PC-9 (cell line): Measurements from ENCODE around the gene CLDN7. TPM values are rescaled to one million over a fixed set of nuclear protein-coding genes. Genes with fewer than 3 reads are reported as not detected.

Experiments
- BruUV-seq: library from RNA; stranded (reverse); fragments of 400-500 nt; replicated peaks from 2 replicates; lab custom pipeline; 2021; lab: Mats Ljungman, UMichigan
- CTCF ChIA-PET: fragments of 300-600 bp; sonication (Branson Sonifier 250); formaldehyde crosslinking; loops from one replicate; lab custom pipeline; 2022; ENCODE audit warnings: antibody characterized with exemption; lab: Charles Lee
- POLR2A ChIA-PET: fragments of 300-600 bp; sonication (Branson Sonifier 250); formaldehyde crosslinking; loops from one replicate; lab custom pipeline; 2022; ENCODE audit warnings: antibody characterized with exemption; ENCODE audit not compliant: unreplicated experiment; lab: Charles Lee
- DNase-seq, 2 experiments: peaks; one replicate each; pipeline versions ENCODE4 v3.0.0 to v3.0.0-alpha.2; 2015 to 2022; ENCODE audit warnings: mixed read lengths in 1 of 2
- H2AFZ ChIP-seq: fragments of 200-600 bp; sonication (generic); 2 replicates; pipeline ENCODE4 v1.8.1; 2017; ENCODE audit warnings: antibody characterized with exemption
- H3F3A ChIP-seq: fragments of 200-600 bp; sonication (generic); 2 replicates; pipeline ENCODE4 v1.8.1; 2017; ENCODE audit warnings: antibody characterized with exemption, mild to moderate bottlenecking, low read depth; ENCODE audit not compliant: insufficient read depth
- H3K27ac ChIP-seq: fragments of 200-600 bp; sonication (generic); 2 replicates; pipeline ENCODE4 v1.6.1; 2016; ENCODE audit warnings: mixed run types
- H3K27me3 ChIP-seq: fragments of 200-600 bp; sonication (generic); 2 replicates; pipeline ENCODE4 v1.6.1; 2016; ENCODE audit warnings: low read depth, mixed run types; ENCODE audit not compliant: insufficient read depth
- H3K36me3 ChIP-seq: fragments of 200-600 bp; sonication (generic); 2 replicates; pipeline ENCODE4 v1.6.1; 2016; ENCODE audit warnings: low read depth, mixed run types
- H3K4me1 ChIP-seq: fragments of 200-600 bp; sonication (generic); replicated peaks from 2 replicates; pipeline ENCODE4 v1.6.1; 2016; ENCODE audit warnings: mixed run types; ENCODE audit not compliant: insufficient read depth
- H3K4me2 ChIP-seq: fragments of 200-600 bp; sonication (generic); 2 replicates; pipeline ENCODE4 v1.6.1; 2017; ENCODE audit warnings: mixed run types
- H3K4me3 ChIP-seq: fragments of 200-600 bp; sonication (generic); 2 replicates; pipeline ENCODE4 v1.6.1; 2016; ENCODE audit warnings: mixed run types
- H3K79me2 ChIP-seq: fragments of 200-600 bp; sonication (generic); 2 replicates; pipeline ENCODE4 v1.6.1; 2017; ENCODE audit warnings: low read depth, mixed run types
- H3K9me2 ChIP-seq: fragments of 200-600 bp; sonication (generic); 2 replicates; pipeline ENCODE4 v1.8.1; 2017; ENCODE audit warnings: mild to moderate bottlenecking; ENCODE audit not compliant: insufficient read depth
- H3K9me3 ChIP-seq: fragments of 200-600 bp; sonication (generic); 2 replicates; pipeline ENCODE4 v1.8.1; 2016; ENCODE audit warnings: low read depth; ENCODE audit not compliant: insufficient read depth
- H4K20me1 ChIP-seq: fragments of 200-600 bp; sonication (generic); 2 replicates; pipeline ENCODE4 v1.8.1; 2017; ENCODE audit not compliant: insufficient read depth
- CTCF ChIP-seq: fragments of 200-600 bp; sonication (generic); conservative IDR thresholded peaks from 2 replicates; pipeline ENCODE4 v1.6.1; 2017; ENCODE audit warnings: mixed run types, antibody characterized with exemption, mild to moderate bottlenecking, moderate library complexity
- EZH2 ChIP-seq: fragments of 200-600 bp; sonication (generic); IDR thresholded peaks from 2 replicates; pipeline ENCODE4 v1.8.0; 2017; ENCODE audit warnings: antibody characterized with exemption, low read depth
- intact Hi-C: fragments of 100-400 bp; cut with micrococcal nuclease; formaldehyde crosslinking; loops from one replicate; pipeline ENCODE4 v1.10.0; 2022; ENCODE audit not compliant: unreplicated experiment
- total RNA-seq: library from RNA; stranded (reverse); gene quantifications from 2 replicates; pipeline ENCODE4 v1.2.3, GENCODE V29; 2021

CLDN7 gene
- total RNA-seq, 1 experiment from 2014 or later: 390 TPM

GRCh38 chr17:7293159-7293558, 30.9 kb upstream of the CLDN7 start:
- H2AFZ ChIP-seq: no peak overlapping the region
- BruUV-seq: no TSS peak
- no peaks in the 10 kb centered on the region for H3K9me3 ChIP-seq
- H3K36me3 ChIP-seq: no peaks in the 10 kb centered on the region
- no peaks in the 10 kb centered on the region for H3K9me2 ChIP-seq
- ChIA-PET CTCF (no interaction called here), POLR2A (interaction anchor here (0.6 kb wide), 1 partner anchor 30 kb away, joined by 6 read pairs; no protein-coding TSS in a partner anchor)
- H3K4me3 ChIP-seq: no peak overlapping the region
- H3F3A ChIP-seq: peaks cover 32% of the 10 kb centered on the region; the same call in 1 of the 2 replicates
- DNase-seq: peak in 1 of 2 experiments; percentile 86
- H4K20me1 ChIP-seq: no peaks in the 10 kb centered on the region
- H3K79me2 ChIP-seq: no peaks in the 10 kb centered on the region
- no peak overlapping the region for H3K27ac ChIP-seq
- H3K4me1 ChIP-seq: peaks cover 25% of the 10 kb centered on the region
- TF ChIP-seq CTCF: no peak
- no peak for TF ChIP-seq EZH2
- H3K27me3 ChIP-seq: peaks cover 10% of the 10 kb centered on the region; the same call in 1 of the 2 replicates
- peak overlapping the region; percentile 49 for H3K4me2 ChIP-seq
- intact Hi-C loops: no loop called here

- intact Hi-C loops: no loop called here
- POLR2A ChIA-PET: no interaction called here
- no TSS peak for BruUV-seq
Observed at GRCh38 chr17:7292729-7293128, 30.5 kb upstream of the CLDN7 start.

GRCh38 chr17:7292194-7292593, 29.9 kb upstream of the CLDN7 start:
- no peak overlapping the region for H3K27ac ChIP-seq
- intact Hi-C loops: no loop called here
- no peaks in the 10 kb centered on the region for H4K20me1 ChIP-seq
- TF ChIP-seq EZH2: no peak
- TF ChIP-seq CTCF: no peak
- CTCF ChIA-PET: interaction anchor here (0.5 kb wide), 1 partner anchor 21 kb away, joined by 3 read pairs; no protein-coding TSS in a partner anchor
- H3K9me2 ChIP-seq: no peaks in the 10 kb centered on the region
- POLR2A ChIA-PET: no interaction called here
- peak overlapping the region; percentile 49; the same call in 1 of the 2 replicates for H3K4me2 ChIP-seq
- H3K4me3 ChIP-seq: no peak overlapping the region
- H3K79me2 ChIP-seq: no peaks in the 10 kb centered on the region
- no peaks in the 10 kb centered on the region for H3K36me3 ChIP-seq
- H3K9me3 ChIP-seq: no peaks in the 10 kb centered on the region
- H3K27me3 ChIP-seq: peaks cover 10% of the 10 kb centered on the region; the same call in 1 of the 2 replicates
- no peak for DNase-seq
- H3K4me1 ChIP-seq: peaks cover 25% of the 10 kb centered on the region
- H2AFZ ChIP-seq: no peak overlapping the region
- H3F3A ChIP-seq: peaks cover 32% of the 10 kb centered on the region; the same call in 1 of the 2 replicates
- BruUV-seq: no TSS peak

More at GRCh38 chr17:7292729-7293128, 30.5 kb upstream of the CLDN7 start:
- Histone ChIP-seq H3K4me3 (no peak overlapping the region), H4K20me1 (no peaks in the 10 kb centered on the region), H3K36me3 (no peaks in the 10 kb centered on the region), H3K79me2 (no peaks in the 10 kb centered on the region), H3K9me2 (no peaks in the 10 kb centered on the region), H3F3A (peaks cover 32% of the 10 kb centered on the region; the same call in 1 of the 2 replicates), H3K27ac (peak overlapping the region; percentile 22; the same call in 1 of the 2 replicates), H3K9me3 (no peaks in the 10 kb centered on the region), H3K4me1 (peaks cover 25% of the 10 kb centered on the region), H2AFZ (no peak overlapping the region), H3K4me2 (peak overlapping the region; percentile 49), H3K27me3 (peaks cover 10% of the 10 kb centered on the region; the same call in 1 of the 2 replicates)
- DNase-seq: no peak
- CTCF ChIA-PET: no interaction called here
- TF ChIP-seq CTCF (no peak), EZH2 (no peak)
